Measurements from ENCODE around the gene MAPK1. TPM values are rescaled to one million over a fixed set of nuclear protein-coding genes. Genes with fewer than 3 reads are reported as not detected.

MAPK1 gene
- total RNA-seq, 1 experiment from 2014 or later = 90.3 TPM

DNA sequence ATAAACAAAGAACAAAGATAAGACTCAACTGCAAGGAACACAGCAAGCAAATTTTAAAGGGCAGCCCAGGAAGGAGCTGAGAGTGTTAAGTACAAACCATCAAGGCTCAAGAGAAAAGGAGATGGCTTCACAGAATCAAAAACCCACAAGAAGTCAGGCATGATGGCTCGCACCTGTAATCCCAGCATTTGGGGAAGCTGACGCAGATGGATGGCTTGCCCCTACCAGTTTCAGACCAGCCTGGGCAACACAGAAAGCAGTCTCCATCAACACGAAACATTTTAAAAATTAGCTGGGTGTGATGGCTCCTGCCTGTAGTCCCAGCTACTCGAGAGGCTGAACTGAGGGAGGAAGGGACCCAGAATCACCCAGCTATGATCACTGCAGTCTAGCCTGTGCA lies 32.6 kb downstream of the MAPK1 start:
- DNase-seq = no peak
- no peak overlapping the region for H3K9ac ChIP-seq (ENCODE audit: extremely low read depth, insufficient read length, low read length)
- no peak overlapping the region for H2BK12ac ChIP-seq (ENCODE audit: insufficient read length, low read depth, low read length)
- no peak overlapping the region for H2AK5ac ChIP-seq (ENCODE audit: insufficient read length, low read length)
- TF ChIP-seq, protein P1, sequence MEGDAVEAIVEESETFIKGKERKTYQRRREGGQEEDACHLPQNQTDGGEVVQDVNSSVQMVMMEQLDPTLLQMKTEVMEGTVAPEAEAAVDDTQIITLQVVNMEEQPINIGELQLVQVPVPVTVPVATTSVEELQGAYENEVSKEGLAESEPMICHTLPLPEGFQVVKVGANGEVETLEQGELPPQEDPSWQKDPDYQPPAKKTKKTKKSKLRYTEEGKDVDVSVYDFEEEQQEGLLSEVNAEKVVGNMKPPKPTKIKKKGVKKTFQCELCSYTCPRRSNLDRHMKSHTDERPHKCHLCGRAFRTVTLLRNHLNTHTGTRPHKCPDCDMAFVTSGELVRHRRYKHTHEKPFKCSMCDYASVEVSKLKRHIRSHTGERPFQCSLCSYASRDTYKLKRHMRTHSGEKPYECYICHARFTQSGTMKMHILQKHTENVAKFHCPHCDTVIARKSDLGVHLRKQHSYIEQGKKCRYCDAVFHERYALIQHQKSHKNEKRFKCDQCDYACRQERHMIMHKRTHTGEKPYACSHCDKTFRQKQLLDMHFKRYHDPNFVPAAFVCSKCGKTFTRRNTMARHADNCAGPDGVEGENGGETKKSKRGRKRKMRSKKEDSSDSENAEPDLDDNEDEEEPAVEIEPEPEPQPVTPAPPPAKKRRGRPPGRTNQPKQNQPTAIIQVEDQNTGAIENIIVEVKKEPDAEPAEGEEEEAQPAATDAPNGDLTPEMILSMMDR (conservative IDR thresholded peaks at IDR 0.05) = no peak
- no peak overlapping the region for H4K5ac ChIP-seq (ENCODE audit: insufficient read length, low read depth, low read length)
- whole genome bisulfite sequencing (ENCODE audit: extremely low coverage, insufficient read length, low lambda C conversion rate) = no CpG with 5 or more reads among the region's 4 CpGs
- no peaks in the 10 kb centered on the region for H4K20me1 ChIP-seq (ENCODE audit: control insufficient read depth, insufficient read depth, insufficient read length)
- Mint-ChIP-seq H3K27ac (peak overlapping the region in 1 of 3 experiments; percentile 85; a peak in 3 of 7 replicates), H3K36me3 (ENCODE audit: insufficient read depth in 1 of 3, low read depth in 3 of 3) (no peaks in the 10 kb centered on the region), H3K27me3 (ENCODE audit: low read depth) (no peaks in the 10 kb centered on the region), H3K4me1 (peaks cover 29 to 44% of the 10 kb centered on the region in 2 experiments), H3K9me3 (no peaks in the 10 kb centered on the region), H3K4me3 (no peak overlapping the region)
- H2BK20ac ChIP-seq (ENCODE audit: low read depth, low read length, poor library complexity, severe bottlenecking) = no peak overlapping the region
- H3K18ac ChIP-seq (ENCODE audit: insufficient read length, low read depth, low read length) = no peak overlapping the region
- H3K14ac ChIP-seq (ENCODE audit: insufficient read depth, low read length) = no peak overlapping the region
- H3K27me3 ChIP-seq (ENCODE audit: insufficient read depth, low read length) = no peaks in the 10 kb centered on the region
- H3K56ac ChIP-seq (ENCODE audit: insufficient read length, low read depth, low read length) = no peak overlapping the region
- no peak overlapping the region for H3K27ac ChIP-seq (ENCODE audit: insufficient read length, low read depth, low read length)
- no peak overlapping the region for H2BK120ac ChIP-seq (ENCODE audit: low read depth, low read length, poor library complexity, severe bottlenecking)
- H3K79me1 ChIP-seq (ENCODE audit: insufficient read depth, low read depth, low read length, poor library complexity, severe bottlenecking) = peaks cover 23% of the 10 kb centered on the region
- H3T11ph ChIP-seq (ENCODE audit: low read length) = no peak overlapping the region
- no peak overlapping the region for H3K4me2 ChIP-seq (ENCODE audit: insufficient read depth, insufficient read length, low read length)
- no peak overlapping the region for H3K4ac ChIP-seq (ENCODE audit: low read depth, low read length)
- H4K91ac ChIP-seq (ENCODE audit: insufficient read length, low read depth, low read length) = no peak overlapping the region
- H2AFZ ChIP-seq (ENCODE audit: low read length) = no peak overlapping the region
- no peaks in the 10 kb centered on the region; the same call in 1 of the 2 replicates for H3K4me1 ChIP-seq (ENCODE audit: insufficient read depth, low read length)
- no peak overlapping the region for H3K23ac ChIP-seq (ENCODE audit: insufficient read length, low read depth, low read length)
- no peak overlapping the region for H4K8ac ChIP-seq (replicated peaks; ENCODE audit: insufficient read length, low read depth, low read length)
- H3K23me2 ChIP-seq (ENCODE audit: insufficient read length, low read depth, low read length, poor library complexity, severe bottlenecking) = no peaks in the 10 kb centered on the region
- no peak overlapping the region for H2BK15ac ChIP-seq (ENCODE audit: low read depth, low read length)
- peaks cover 21% of the 10 kb centered on the region; the same call in 1 of the 2 replicates for H3K79me2 ChIP-seq (ENCODE audit: insufficient read depth, low read length)
- no peaks in the 10 kb centered on the region for H3K9me3 ChIP-seq (ENCODE audit: control insufficient read depth, low read depth, low read length)
- no peak overlapping the region for H2BK5ac ChIP-seq (ENCODE audit: insufficient read length, low read length)

All from H9 (cell line).